ENCODE measurements around the gene THTPA.

GRCh38 chr14:23600322-23600707 lies 44.2 kb downstream of the THTPA start:
- TF ChIP-seq USF1 (IDR thresholded peaks at IDR 0.05) (no peak), TEAD4 (IDR thresholded peaks at IDR 0.05) (no peak), RAD21 (IDR thresholded peaks at IDR 0.05; ENCODE audit: low read depth) (no peak), TCF12 (IDR thresholded peaks at IDR 0.05; ENCODE audit: low read depth) (no peak), CREB1 (IDR thresholded peaks at IDR 0.05; ENCODE audit: low read depth) (no peak), YY1 (IDR thresholded peaks at IDR 0.05; ENCODE audit: low read depth) (no peak), TAF1 (IDR thresholded peaks at IDR 0.05; ENCODE audit: low read depth) (no peak), REST (IDR thresholded peaks at IDR 0.05; ENCODE audit: low read depth) (no peak), MAX (IDR thresholded peaks at IDR 0.05) (no peak)

Measured in Ishikawa (cell line).